GM06990 (cell line): ENCODE results near the gene IGFBP3.

Experiments used
- DNase-seq: peaks from one replicate; pipeline ENCODE4 v3.0.0-alpha.2; 2011; ENCODE audit not compliant: insufficient read length; ENCODE audit errors: extremely low read depth
- H3K27me3 ChIP-seq: replicated peaks from 2 replicates; pipeline ENCODE4 v1.6.0; 2011; ENCODE audit warnings: low read length; ENCODE audit not compliant: control insufficient read depth, insufficient read depth
- H3K36me3 ChIP-seq: 2 replicates; pipeline ENCODE4 v1.5.1; 2011; ENCODE audit warnings: low read length; ENCODE audit not compliant: control insufficient read depth, insufficient read depth
- H3K4me3 ChIP-seq: replicated peaks from 2 replicates; pipeline ENCODE4 v1.5.1; 2011; ENCODE audit warnings: low read depth, mild to moderate bottlenecking, control low read depth, low read length
- CTCF ChIP-seq: IDR thresholded peaks from 2 replicates; pipeline ENCODE4 v1.5.1; 2011; ENCODE audit warnings: low read length, control low read depth, mild to moderate bottlenecking, inconsistent platforms; ENCODE audit not compliant: insufficient read depth, poor library complexity, severe bottlenecking

The IGFBP3 gene

GRCh38 chr7:45886931-45887667 lies 34.0 kb downstream of the IGFBP3 start:
- no peak for TF ChIP-seq CTCF
- DNase-seq, result no peak
- H3K4me3 ChIP-seq, result no peak overlapping the region
- no peaks in the 10 kb centered on the region for H3K36me3 ChIP-seq
- peaks cover 6% of the 10 kb centered on the region for H3K27me3 ChIP-seq

DNA sequence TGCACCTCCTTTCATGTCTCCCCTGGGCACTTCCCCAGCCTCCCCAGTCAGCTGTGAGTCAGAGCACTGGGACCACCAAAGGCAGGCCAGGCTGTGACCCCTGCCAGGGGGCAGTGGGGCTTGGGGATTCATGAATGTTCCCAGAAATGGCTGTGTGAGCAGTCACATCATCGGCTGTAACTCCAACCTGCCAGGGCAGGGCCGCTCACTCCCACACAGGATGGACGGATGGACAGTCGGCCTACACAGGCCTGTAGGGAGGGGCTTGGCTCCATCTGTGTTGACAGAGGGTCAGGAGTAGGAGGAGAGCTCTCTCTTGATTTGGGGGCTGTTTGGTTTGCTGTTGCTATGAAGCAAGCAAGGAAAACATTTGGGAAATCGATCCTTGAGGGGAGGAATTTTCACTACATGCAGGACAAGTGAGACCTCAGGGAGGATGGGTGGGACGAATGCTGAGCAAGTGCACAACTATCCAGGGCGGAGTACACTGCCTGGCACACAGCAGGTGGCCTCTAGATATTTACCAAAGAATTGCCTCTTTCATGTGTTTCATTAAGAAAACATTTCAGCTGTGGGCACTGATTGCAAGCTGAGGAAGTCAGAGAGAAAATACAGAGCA lies 35.7 kb downstream of the IGFBP3 start:
- Histone ChIP-seq H3K36me3 (no peaks in the 10 kb centered on the region), H3K4me3 (no peak overlapping the region), H3K27me3 (peaks cover 6% of the 10 kb centered on the region)
- no peak for TF ChIP-seq CTCF
- DNase-seq, result no peak

DNA sequence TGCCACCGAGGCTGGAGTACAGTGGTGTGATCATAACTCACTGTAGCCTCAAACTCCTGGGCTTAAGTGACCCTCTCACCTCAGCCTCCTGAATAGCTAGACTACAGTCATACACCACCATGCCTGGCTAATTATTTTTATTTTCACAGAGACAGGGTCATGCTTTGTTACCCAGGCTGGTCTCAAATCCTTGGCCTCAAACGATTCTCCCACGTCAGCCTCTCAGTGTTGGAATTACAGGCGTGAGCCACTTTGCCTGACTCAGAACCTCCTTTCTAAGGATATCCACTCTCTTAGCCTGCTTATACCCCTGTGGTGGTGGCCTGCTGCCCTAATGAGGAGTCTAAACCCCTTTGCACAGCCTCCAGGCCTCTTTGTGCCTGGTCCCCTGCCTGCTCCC lies 36.9 kb downstream of the IGFBP3 start:
- Histone ChIP-seq H3K27me3 (peaks cover 5% of the 10 kb centered on the region), H3K36me3 (no peaks in the 10 kb centered on the region), H3K4me3 (no peak overlapping the region)
- TF ChIP-seq CTCF, result no peak
- DNase-seq, result no peak

- Histone ChIP-seq H3K27me3 (peaks cover 1% of the 10 kb centered on the region), H3K4me3 (no peak overlapping the region), H3K36me3 (no peaks in the 10 kb centered on the region)
- DNase-seq, result no peak
- no peak for TF ChIP-seq CTCF
Observed at GRCh38 chr7:45882465-45882810, 38.6 kb downstream of the IGFBP3 start.

DNA sequence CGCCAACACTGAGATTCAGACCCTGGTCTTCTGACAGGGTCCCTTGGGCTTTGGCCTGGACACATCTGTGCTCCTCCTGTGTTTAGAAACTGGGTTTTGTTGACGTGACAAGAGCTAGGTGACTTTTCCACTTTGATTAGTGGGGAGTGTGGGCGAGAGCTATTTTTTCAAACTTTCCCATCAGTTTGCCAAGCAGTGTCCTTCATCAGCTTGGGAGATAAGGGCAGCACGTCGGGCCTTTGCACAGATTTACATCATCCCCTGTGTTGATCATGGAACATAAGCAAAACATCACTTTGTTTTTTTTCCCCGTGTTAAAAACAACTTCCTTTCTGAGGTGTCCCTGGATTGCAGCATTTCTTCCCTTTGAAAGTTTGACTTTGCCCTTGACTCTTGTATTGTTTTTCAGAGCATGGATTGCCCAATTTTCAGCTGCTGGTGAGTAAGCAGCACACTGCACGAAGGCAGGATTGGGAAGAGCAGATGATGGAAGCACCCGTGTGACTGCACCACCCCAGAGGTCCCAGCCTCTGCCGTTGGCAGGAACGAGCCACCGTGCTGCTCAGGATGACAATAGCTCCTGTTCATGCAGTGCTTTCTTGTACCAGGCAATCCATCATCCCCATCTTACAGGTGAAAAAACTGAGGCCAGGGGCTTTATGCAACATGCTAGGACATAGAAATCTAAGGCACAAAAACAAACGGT lies 39.2 kb downstream of the IGFBP3 start:
- Histone ChIP-seq H3K36me3 (no peaks in the 10 kb centered on the region), H3K4me3 (no peak overlapping the region)
- no peak for DNase-seq

More for the DNA sequence above, 39.2 kb downstream of the IGFBP3 start:
- peaks cover 1% of the 10 kb centered on the region for H3K27me3 ChIP-seq
- no peak for TF ChIP-seq CTCF
